Uterus (tissue), 2 donors: ENCODE results near the gene STAG1.
"Not testable (repeated sequence)": the region's sequence is repeated elsewhere in the genome, so short reads cannot be mapped to it uniquely, and the experiment has no call there.

Experiments
- CTCF ChIP-seq, 4 experiments: fragments of 200-600 bp in 2 of 4; fragments of 450-650 bp in 2 of 4; sonication (generic) in 2 of 4; IDR thresholded peaks; one replicate each; pipeline ENCODE4 v1.5.1; 2016 to 2019; ENCODE audit warnings: antibody characterized with exemption in 4 of 4, mild to moderate bottlenecking in 2 of 4, moderate library complexity in 1 of 4
- POLR2A ChIP-seq, 2 donors: fragments of 450-650 bp; IDR thresholded peaks; one replicate each; pipeline ENCODE4 v1.6.1; 2016; ENCODE audit warnings: antibody characterized with exemption in 2 of 2, mild to moderate bottlenecking in 1 of 2, moderate library complexity in 1 of 2

- not testable (repeated sequence) for TF ChIP-seq CTCF, POLR2A (IDR thresholded peaks at IDR 0.05)
Measured at GRCh38 chr3:136334726-136335125, 417.5 kb downstream of the STAG1 start.
